ENCODE measurements around the gene TM9SF4. TPM values are rescaled to one million over a fixed set of nuclear protein-coding genes. Genes with fewer than 3 reads are reported as not detected.
A peak's percentile ranks its signal among the peaks of the same experiment; 100 is the strongest.
"Not testable (repeated sequence)": the region's sequence is repeated elsewhere in the genome, so short reads cannot be mapped to it uniquely, and the experiment has no call there.

The TM9SF4 gene
- total RNA-seq, 1 donor from 2014 or later: 106 TPM

DNA sequence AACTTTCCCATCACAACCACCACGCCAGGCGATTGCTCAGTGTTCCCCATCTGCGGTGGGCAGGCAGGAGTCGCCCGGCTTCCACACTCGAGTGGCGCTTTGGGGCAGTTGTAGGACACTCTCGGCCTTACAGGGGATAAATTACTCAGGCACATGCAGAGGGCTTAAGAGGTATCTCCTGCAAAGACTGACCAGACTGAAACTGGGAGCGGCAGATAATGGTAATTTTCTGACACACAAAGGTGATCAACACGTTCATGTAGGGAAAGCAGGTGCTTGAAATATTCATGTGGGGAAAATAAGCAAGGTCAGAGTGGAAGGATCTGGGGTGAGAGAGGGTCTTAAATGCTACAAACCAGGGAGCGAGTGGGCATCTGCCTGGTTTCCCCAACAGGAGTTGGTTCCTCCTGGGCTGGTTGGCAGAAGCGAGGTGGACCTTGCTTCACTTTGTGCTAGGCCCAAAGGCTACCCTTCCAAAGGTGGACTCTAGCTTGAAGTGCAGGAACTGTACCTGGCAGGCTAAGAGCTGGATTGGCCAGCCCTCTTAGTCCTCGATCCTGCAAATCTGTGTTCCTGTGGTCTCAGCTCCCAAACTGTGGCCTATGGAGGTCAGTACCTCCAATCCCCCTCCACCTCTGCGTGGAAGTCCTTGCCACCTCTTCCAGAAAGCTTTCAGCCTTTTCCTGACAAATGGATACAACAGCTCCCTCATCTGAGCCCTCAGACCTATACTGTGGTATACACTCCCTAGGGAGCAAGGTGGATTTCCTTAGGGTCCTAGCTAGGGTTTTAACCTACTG lies 81.3 kb downstream of the TM9SF4 start:
- Mint-ChIP-seq H3K36me3 (ENCODE audit: unreplicated experiment) (no peaks in the 10 kb centered on the region), H3K4me1 (ENCODE audit: low read depth, unreplicated experiment) (peaks cover 12% of the 10 kb centered on the region), H3K4me3 (ENCODE audit: unreplicated experiment) (peak overlapping the region; percentile 84), H3K27ac (ENCODE audit: unreplicated experiment) (peak overlapping the region; percentile 36), H3K27me3 (ENCODE audit: unreplicated experiment) (peaks cover 14% of the 10 kb centered on the region), H3K9me3 (ENCODE audit: unreplicated experiment) (peaks cover 8% of the 10 kb centered on the region)
- TF ChIP-seq CTCF (IDR thresholded peaks at IDR 0.05; ENCODE audit: partially characterized antibody, unreplicated experiment): no peak
- DNase-seq: peak; percentile 26

GRCh38 chr20:32191422-32191821 lies 81.9 kb downstream of the TM9SF4 start:
- Mint-ChIP-seq H3K27ac (ENCODE audit: unreplicated experiment) (no peak overlapping the region), H3K4me3 (ENCODE audit: unreplicated experiment) (peak overlapping the region; percentile 84)

DNA sequence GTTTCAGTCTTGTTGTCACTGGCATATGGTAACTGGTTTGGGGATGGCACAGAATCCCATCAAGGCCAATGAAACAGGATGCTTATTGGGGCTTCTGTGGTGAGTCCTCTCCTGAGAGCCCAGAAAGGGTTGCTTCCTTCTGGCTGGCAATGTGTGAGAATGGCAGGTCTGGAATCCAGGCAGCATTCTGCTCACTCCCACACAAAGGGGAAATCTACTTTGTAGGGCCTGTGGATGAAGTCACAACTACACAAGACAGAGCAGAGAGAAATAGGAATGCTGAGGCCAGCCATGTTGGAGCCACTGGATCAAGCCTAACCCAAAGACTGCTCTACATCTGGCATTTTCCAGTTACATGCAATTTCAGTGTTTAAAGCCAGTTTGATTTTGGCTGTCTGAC lies 82.4 kb downstream of the TM9SF4 start:
- Mint-ChIP-seq H3K4me3 (ENCODE audit: unreplicated experiment) (no peak overlapping the region), H3K27ac (ENCODE audit: unreplicated experiment) (no peak overlapping the region), H3K9me3 (ENCODE audit: unreplicated experiment) (peaks cover 7% of the 10 kb centered on the region)

More at GRCh38 chr20:32191422-32191821, 81.9 kb downstream of the TM9SF4 start:
- no peak for TF ChIP-seq CTCF (IDR thresholded peaks at IDR 0.05; ENCODE audit: partially characterized antibody, unreplicated experiment)
- no peaks in the 10 kb centered on the region for H3K36me3 Mint-ChIP-seq (ENCODE audit: unreplicated experiment)
- peaks cover 12% of the 10 kb centered on the region for H3K4me1 Mint-ChIP-seq (ENCODE audit: low read depth, unreplicated experiment)
- peak; percentile 22 for DNase-seq
- peaks cover 8% of the 10 kb centered on the region for H3K9me3 Mint-ChIP-seq (ENCODE audit: unreplicated experiment)
- H3K27me3 Mint-ChIP-seq (ENCODE audit: unreplicated experiment): peaks cover 17% of the 10 kb centered on the region

DNA sequence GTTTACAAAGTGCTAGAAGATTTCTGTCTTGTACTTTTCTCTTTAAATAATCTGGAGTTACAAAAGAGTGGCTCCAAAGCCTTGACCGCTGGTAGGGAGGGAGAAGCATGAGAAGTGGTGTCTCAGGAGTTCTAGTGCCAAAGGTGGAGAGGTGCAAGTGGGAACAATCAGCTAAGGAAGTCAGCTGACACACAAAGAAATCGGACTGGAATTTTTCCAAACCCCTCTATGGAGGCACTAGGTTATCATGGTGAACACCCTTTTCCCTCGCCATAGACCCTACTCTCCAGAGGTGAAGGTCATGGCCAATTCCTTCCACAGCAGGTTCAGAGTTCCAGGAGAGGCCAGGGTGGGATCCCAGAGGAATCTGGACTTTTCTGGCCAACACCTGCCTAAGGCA lies 83.2 kb downstream of the TM9SF4 start:
- Mint-ChIP-seq H3K27me3 (ENCODE audit: unreplicated experiment) (peaks cover 14% of the 10 kb centered on the region), H3K4me3 (ENCODE audit: unreplicated experiment) (no peak overlapping the region), H3K27ac (ENCODE audit: unreplicated experiment) (no peak overlapping the region), H3K36me3 (ENCODE audit: unreplicated experiment) (no peaks in the 10 kb centered on the region), H3K9me3 (ENCODE audit: unreplicated experiment) (peaks cover 7% of the 10 kb centered on the region), H3K4me1 (ENCODE audit: low read depth, unreplicated experiment) (peaks cover 12% of the 10 kb centered on the region)
- no peak for DNase-seq
- TF ChIP-seq CTCF (IDR thresholded peaks at IDR 0.05; ENCODE audit: partially characterized antibody, unreplicated experiment): no peak

More for the DNA sequence above, 82.4 kb downstream of the TM9SF4 start:
- peaks cover 12% of the 10 kb centered on the region for H3K4me1 Mint-ChIP-seq (ENCODE audit: low read depth, unreplicated experiment)
- no peak for TF ChIP-seq CTCF (IDR thresholded peaks at IDR 0.05; ENCODE audit: partially characterized antibody, unreplicated experiment)
- DNase-seq: peak; percentile 7
- H3K27me3 Mint-ChIP-seq (ENCODE audit: unreplicated experiment): peaks cover 17% of the 10 kb centered on the region
- H3K36me3 Mint-ChIP-seq (ENCODE audit: unreplicated experiment): no peaks in the 10 kb centered on the region

- not testable (repeated sequence) for H3K4me3 Mint-ChIP-seq (ENCODE audit: unreplicated experiment); H3K27ac Mint-ChIP-seq (ENCODE audit: unreplicated experiment); H3K9me3 Mint-ChIP-seq (ENCODE audit: unreplicated experiment); H3K36me3 Mint-ChIP-seq (ENCODE audit: unreplicated experiment)
- Mint-ChIP-seq H3K4me1 (ENCODE audit: low read depth, unreplicated experiment) (peaks cover 12% of the 10 kb centered on the region), H3K27me3 (ENCODE audit: unreplicated experiment) (peaks cover 11% of the 10 kb centered on the region)
- peak; percentile 14 for DNase-seq
Observed at GRCh38 chr20:32193336-32193735, 83.8 kb downstream of the TM9SF4 start.

All from glutamatergic neuron (in vitro differentiated cells).